GM19372 (cell line): ENCODE measurements around the gene FAT1.

Experiments
- ATAC-seq: cut with Tn5 transposase; IDR thresholded peaks from one replicate; pipeline ENCODE4 v1.9.1; 2021; ENCODE audit warnings: mild to moderate bottlenecking, low read depth, moderate library complexity; ENCODE audit not compliant: unreplicated experiment

Gene FAT1

DNA sequence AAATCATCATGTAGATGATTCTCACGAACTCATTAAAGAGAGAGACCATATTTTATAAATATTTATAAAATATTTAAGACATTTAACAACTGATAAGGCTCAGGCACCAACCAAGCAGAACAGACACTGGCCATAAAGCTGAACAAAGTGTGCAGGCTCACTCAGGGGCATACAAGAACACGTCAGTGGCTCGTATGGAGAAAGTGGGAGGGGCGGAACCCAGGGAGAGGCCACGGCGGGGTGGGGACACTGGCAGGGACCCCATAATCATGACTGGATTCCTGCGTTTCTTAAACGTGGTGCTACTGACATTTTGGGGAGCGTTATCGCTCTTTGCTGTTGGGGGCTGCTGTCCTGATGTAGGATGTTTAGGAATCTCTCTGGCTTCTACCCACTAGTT is 31.3 kb upstream of the FAT1 start:
- ATAC-seq, result no peak

DNA sequence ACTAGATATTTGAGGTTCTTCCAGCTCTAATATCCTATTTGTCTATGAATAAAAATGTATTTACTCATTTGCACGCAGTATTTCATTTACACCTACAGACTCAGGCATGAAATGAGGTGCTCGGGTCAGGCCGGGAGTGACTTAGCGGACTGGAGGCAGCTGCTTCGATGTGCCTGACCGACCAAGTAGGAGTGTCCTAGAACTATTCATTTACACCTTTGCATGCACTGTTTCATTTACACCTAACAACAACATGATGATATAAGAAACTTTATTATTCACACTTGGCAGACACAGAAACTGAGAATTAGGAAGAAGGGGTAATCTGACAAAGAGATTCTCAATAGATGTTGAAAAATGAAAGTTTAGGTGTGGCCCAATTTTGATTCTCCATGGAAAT is 28.7 kb upstream of the FAT1 start:
- ATAC-seq, result no peak

GRCh38 chr4:186749611-186750281 is 26.1 kb upstream of the FAT1 start:
- ATAC-seq, result no peak

DNA sequence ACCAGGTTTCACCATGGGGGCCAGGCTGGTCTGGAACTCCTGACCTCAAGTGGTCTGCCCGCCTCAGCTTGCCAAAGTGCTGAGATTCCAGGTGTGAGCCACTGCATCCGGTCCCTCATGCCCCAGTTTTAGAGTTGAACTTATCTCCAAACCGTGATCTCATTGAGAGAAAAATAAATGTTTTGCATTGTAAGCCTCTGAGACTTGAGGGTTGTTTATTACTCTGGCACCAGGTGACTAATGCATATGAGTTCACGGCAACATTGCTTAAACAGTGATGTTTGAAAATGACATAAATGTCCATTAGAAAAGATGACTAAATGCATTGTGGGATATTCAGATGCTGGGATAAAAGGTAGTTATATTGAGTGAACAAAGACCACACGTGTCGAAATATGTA is 22.9 kb upstream of the FAT1 start:
- ATAC-seq, result no peak

DNA sequence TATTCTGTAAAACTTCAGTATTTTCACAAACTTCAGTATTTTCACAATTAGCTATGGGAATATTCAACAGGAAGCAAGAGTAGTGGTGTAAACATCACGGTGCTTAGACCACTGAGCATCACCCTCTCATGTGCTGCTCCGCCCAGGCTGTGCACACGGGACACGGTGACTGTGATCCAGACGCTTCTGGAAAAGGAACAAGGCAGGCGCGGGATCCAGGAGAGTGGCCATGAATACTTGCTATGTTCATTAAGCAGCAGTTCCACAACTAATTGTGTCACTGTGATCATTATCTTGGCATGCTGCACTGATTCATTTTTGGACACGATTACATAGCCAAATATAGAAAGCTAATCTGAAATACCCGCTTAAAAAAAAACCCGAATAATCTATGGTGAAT is 19.6 kb upstream of the FAT1 start:
- no peak for ATAC-seq

- no peak for ATAC-seq
Measured at GRCh38 chr4:186740822-186741221, 17.2 kb upstream of the FAT1 start.

DNA sequence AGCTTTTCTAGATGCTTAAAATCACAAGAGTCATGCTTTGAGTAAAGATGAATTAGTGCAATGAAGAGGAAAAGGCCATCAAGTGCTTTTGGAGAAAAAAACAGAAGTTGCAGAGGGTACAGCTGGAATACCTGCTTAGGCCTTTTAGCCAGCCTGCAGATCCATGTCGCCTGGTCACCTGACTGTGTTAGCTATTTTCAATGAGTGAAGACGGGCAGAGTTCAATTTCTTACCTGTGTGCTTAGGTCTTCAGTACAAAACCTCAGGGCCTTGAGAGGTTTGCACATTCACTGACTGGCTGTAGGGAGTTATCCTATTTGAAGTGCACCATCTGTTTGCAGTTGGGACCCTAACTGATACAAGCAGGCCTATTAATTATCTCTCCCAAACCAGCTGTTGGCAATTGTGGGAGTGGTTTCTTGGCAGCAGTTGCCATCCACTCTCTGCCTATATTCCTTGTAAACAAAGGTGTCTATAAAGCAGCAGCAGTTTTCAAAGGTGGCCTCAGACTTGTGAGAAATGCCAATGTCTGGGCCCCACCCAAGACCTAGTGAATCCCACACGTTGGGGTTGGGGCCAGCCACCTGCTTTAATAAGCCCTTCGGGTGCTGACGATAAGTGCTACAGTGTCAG is 16.3 kb upstream of the FAT1 start:
- ATAC-seq, result no peak

DNA sequence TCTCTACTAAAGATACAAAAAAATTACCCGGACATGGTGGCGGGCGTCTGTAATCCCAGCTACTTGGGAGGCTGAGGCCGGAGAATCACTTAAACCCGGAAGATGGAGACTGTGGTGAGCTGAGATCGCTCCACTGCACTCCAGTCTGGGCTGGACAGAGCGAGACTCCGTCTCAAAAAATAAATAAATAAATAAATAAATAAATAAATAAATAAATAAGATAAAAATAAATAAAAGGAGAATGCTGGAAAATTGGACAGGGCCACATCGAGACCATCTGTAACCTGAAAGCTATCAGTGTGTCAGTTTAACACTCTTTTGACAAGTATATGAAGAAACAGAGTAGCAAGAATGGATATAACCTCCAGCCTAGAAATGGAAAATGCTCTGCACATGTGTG is 15.7 kb upstream of the FAT1 start:
- ATAC-seq, result no peak

- ATAC-seq, result no peak
Measured at GRCh38 chr4:186738421-186738820, 14.8 kb upstream of the FAT1 start.

DNA sequence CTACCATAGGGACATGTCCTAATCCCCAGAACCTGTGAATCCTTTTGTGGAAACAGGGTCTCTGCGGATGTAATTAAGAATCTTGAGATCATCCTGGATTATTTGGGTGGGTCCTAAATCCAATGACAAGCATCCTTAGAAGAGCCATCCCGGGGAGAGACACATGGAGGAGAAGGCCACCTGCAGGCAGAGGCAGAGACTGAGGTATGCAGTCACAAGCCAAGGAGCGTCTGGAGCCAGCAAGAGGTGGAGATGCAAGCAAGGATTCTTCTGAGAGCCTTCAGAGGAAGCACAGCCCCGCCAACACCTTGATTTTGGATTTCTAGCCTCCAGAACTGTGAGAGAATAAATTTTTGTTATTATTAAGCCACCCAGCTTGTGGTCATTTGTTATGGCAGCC is 13.8 kb upstream of the FAT1 start:
- ATAC-seq, result no peak

GRCh38 chr4:186736466-186736865 is 12.8 kb upstream of the FAT1 start:
- ATAC-seq, result no peak

DNA sequence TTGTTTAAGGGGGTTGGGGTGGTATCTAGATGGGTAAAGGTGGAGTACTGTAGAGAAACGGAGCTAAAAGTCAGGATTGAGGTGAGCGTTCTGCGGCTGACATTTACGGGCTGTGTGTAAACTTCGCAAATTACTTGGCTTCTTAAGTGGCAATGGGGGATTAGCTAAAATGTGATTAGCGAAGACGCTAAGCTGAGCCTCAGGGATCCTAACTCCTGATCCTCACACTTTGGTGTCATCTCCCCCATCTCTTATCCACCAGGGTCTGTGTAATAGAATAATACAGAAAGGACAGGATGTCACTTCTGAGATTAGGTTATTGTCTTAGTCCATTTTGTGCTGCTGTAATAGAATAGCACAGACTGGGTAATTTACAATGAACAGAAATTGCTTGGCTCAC is 10.6 kb upstream of the FAT1 start:
- no peak for ATAC-seq

- ATAC-seq, result no peak
Measured at GRCh38 chr4:186733778-186734177, 10.1 kb upstream of the FAT1 start.

DNA sequence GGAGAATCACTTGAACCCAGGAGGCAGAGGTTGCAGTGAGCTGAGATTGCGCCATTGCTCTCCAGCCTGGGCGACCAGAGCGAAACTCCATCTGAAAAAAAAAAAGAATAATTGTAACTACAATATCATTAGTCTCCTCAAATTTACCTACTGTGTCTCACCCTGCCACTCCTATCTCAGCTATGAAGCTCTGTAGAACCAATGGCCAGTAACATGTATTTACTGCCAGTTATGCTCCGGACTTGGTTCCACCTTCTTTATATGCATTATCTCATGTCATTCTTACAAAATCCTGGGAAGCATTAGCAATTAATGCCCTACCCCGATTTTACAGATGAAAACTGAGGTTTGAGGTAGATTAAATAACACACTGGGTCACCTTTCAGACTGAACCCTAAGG is 7.0 kb upstream of the FAT1 start:
- ATAC-seq, result no peak

GRCh38 chr4:186729856-186730255 is 6.2 kb upstream of the FAT1 start:
- no peak for ATAC-seq

DNA sequence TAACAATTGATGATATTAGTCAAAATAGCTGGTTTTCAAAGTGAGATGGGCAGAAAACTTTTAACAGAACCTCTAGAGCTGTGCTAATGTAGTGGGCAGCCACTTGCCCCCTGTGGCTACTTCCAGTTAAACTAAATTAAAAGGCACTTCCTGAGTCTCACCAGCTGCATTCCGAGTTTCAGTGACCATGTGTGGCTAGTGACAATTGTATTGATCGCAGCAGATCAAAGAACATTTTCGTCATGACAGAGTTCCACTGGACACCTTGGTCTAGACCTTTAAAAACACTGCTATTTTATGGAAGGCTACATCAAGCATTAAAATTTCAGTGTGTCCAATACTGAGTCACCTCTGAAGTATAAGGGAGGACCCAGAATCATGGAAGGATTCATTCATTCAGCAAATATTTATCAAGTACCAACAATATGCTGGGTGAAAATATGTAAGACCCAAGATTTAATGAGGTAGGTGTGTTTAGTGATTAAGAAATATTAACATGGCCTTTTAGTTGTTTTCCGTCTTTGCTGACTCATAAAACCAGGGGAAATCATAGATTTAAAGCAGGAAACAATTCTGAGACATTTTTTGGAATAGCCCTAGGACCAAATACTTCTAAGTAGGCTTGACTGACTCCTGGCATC is 5.1 kb upstream of the FAT1 start:
- ATAC-seq, result no peak

DNA sequence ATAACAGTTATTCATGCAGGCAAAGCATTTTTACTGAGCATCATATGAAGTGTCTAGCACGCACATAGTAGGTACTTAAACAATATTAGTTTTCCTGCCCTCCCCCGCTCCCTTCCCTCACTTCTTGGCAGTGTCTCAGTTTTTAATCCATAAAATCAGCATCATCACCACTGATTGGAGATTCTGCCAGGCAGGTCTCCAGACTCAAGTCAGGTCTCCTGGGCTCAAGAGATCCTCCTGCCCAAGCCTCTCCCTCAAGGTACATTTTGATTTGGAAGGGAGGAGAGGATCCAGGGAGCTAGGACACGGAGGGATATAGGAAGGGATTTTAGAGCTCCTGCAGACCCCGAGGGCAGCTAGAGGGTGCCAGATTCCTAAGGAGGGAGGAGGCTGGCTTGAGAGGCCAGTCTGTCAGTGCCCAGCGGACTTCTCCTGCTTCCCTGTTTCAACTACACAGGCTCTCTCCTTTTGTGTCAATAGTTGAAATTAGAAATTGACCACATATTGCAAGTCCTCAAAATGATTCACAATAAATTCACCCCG is 4.4 kb upstream of the FAT1 start:
- ATAC-seq, result no peak

DNA sequence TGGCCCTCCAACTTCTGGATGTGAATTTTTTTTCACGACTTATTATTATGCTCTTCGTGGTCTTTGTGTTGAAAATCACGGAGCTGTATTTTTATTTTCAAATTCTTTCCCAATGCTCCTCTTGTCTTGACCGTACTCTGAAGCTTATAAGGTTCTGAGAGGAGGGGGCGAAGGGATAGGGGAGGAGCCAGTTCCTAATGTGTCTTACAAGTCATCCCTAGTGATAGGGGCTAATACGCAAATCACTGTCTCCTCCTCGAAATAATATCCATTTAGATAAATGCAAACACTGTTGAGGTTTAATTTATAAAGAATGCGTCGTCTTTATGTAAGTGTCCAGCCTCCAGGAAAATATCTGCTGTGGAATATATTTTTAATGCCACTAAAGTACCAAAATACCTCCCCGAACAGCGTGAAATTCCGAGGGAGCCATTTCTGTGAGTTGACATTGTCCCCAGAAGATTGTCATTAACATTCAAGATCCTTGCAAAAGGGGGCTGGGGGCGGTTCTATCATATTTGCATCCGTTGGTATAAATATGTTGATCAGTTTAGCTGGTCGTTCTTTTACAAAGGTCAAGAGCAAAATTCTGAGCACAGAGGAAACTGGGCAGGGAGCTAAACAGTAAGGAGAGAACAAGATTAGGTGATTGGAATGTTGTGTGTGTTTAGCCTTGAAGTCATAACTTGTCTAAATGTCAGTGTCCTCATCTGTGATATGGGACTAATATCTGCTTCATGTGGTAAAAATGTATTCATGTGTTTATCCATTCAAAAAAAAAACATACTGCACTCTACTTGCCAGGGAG is 3.7 kb upstream of the FAT1 start:
- no peak for ATAC-seq

GRCh38 chr4:186726426-186727168 is 2.9 kb upstream of the FAT1 start:
- no peak for ATAC-seq
